GM21390 (cell line): Measurements from ENCODE around the gene SRPRA.
"Not testable (repeated sequence)": the region's sequence is repeated elsewhere in the genome, so short reads cannot be mapped to it uniquely, and the experiment has no call there.

Source experiments
- ATAC-seq: cut with Tn5 transposase; IDR thresholded peaks from one replicate; pipeline ENCODE4 v1.9.1; 2021; ENCODE audit not compliant: unreplicated experiment

SRPRA gene

GRCh38 chr11:126284829-126285228, 16.1 kb upstream of the SRPRA start:
- peak; percentile 52 for ATAC-seq

DNA sequence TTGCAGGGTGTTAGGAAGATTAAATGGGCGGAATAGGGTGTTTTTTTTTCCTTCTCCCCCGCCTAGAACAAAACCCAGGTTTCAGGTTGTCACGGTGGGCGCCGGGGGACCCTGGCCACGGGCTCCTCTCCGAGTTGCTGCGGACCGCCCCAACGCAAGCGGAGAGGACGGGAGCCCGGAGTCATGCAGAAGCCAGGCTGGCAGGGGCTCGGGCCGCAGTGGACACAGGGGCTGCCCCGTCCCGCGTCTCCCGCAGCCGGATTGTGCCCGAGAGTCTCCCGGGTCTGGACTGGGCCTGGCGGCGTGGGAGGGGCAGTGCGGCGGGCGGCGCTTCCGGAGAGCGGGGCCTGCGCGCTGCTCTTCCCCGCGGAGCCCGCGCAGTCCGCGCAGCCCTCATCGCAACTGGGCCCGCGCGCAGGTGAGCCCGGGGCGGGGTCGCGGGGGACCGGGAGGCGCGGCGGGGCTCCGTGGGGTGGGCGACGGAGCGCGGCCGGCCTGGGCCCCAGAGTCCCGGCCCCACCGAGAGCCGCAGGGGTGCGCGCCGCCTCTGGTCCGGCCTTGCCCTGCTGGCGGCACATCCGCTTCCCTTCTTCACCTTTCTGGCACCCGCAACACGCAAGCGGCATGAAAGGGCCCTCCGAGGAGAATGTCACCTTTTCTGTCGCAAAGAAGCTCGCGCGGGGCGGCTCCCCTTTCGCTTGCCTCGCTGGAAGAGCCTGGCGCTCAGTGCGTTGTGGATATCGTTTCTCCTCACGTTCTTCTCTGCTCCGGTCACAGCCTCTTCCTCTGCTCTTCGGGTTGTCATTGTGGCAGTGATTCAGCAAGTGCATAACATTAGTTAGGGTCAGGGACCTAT, 14.3 kb upstream of the SRPRA start, which contains the start of gene TIRAP:
Gene TIRAP (plus strand): TSS at position 358 of the 856 bp plus-strand sequence. CDS start 7,802 bp downstream, outside the sequence.
- peak; percentile 65 for ATAC-seq

GRCh38 chr11:126282361-126282735, 13.7 kb upstream of the SRPRA start:
- ATAC-seq: peak; percentile 23

GRCh38 chr11:126281666-126282175, 13.0 kb upstream of the SRPRA start:
- no peak for ATAC-seq

- ATAC-seq: no peak
Observed at GRCh38 chr11:126281245-126281644, 12.6 kb upstream of the SRPRA start.

- ATAC-seq: no peak
Observed at GRCh38 chr11:126280595-126280994, 11.9 kb upstream of the SRPRA start.

DNA sequence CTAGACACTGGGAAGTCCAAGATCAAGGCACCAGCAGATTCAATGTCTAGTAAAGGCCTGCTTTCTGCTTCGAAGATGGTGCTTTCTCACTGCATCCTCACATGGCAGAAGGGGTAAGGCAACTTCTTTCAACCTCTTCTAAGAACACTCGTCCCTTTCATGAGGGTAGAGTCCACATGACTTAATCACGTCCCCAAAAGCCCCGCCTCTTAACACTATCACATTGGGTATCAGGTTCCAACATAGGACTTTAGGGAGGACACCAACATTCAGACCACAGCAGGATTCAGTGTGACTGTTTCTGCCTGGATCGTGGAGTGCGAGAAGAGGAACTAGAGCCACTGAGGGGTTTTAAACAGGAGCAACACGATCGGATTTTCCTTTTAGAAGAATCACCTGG, 10.5 kb upstream of the SRPRA start:
- no peak for ATAC-seq

GRCh38 chr11:126277780-126278179, 9.1 kb upstream of the SRPRA start:
- no peak for ATAC-seq

- no peak for ATAC-seq
Observed at GRCh38 chr11:126277322-126277721, 8.6 kb upstream of the SRPRA start.

DNA sequence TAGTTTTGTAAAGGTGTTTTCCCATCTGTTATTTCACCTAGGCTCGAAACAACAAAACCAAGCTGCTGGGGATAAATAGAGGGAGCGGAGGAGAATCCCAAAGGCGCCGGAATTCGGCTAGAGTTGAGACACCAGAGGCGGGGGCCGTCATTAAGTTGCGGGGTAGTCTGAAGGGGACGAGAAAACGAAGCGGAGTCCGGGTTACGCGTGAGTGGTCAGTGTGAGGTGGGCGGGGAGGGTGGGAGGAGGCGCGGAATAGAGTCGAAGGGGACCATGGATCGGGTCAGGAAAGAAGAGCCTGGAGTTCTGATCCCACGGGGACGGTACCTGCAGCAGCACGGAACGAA, 361 bp downstream of the SRPRA start:
- no peak for ATAC-seq

GRCh38 chr11:126267650-126268049, 1.0 kb downstream of the SRPRA start:
- no peak for ATAC-seq

- ATAC-seq: no peak
Observed at GRCh38 chr11:126265811-126266210, 2.9 kb downstream of the SRPRA start.

GRCh38 chr11:126263489-126263888, 5.2 kb downstream of the SRPRA start:
- no peak for ATAC-seq

GRCh38 chr11:126262216-126262615, 6.5 kb downstream of the SRPRA start:
- ATAC-seq: no peak

GRCh38 chr11:126257764-126258163, 10.9 kb downstream of the SRPRA start:
- ATAC-seq: no peak

- no peak for ATAC-seq
Observed at GRCh38 chr11:126257144-126257543, 11.6 kb downstream of the SRPRA start.

- ATAC-seq: no peak
Observed at GRCh38 chr11:126256216-126256615, 12.5 kb downstream of the SRPRA start.

- ATAC-seq: not testable (repeated sequence)
Observed at GRCh38 chr11:126255507-126255906, 13.2 kb downstream of the SRPRA start.

- ATAC-seq: no peak
Observed at GRCh38 chr11:126254819-126255218, 13.9 kb downstream of the SRPRA start.

DNA sequence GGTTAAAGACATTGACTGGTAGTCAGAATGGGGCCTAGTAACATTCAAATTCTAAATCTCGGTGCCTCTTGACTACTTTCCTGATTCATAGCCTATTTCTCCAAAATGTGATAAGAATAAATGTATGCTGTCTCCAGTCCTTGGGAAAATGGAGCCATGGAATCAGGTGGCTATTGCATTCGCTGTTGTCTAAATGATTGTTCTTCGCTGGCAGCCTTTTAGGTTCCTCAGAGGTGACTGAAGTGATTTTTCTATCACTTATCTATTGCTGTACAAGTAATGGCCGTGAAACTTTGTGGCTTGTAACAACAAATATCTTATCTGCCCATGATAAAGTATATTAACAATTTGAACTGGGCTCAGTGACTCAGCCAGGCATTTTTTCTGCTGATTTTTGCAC, 15.4 kb downstream of the SRPRA start:
- no peak for ATAC-seq

- no peak for ATAC-seq
Observed at GRCh38 chr11:126246636-126247035, 22.1 kb downstream of the SRPRA start.

DNA sequence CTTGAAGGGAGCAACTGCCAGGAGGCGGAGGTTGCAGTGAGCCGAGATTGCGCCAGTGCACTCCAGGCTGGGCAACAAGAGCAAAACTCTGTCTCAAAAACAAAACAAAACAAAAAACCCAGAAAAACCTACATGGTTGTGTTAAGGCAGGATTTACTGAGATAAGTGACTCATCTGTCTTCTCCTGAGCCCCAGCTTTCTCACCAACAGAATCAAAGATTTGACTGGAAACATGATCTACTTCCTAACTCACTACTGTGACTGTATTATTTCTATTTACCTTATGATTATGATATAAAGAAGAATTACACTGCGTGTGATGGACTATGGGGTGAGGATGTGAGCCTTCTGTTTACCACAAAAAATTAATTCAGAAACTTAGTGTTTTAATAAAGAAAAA, 35.3 kb downstream of the SRPRA start:
- ATAC-seq: no peak

DNA sequence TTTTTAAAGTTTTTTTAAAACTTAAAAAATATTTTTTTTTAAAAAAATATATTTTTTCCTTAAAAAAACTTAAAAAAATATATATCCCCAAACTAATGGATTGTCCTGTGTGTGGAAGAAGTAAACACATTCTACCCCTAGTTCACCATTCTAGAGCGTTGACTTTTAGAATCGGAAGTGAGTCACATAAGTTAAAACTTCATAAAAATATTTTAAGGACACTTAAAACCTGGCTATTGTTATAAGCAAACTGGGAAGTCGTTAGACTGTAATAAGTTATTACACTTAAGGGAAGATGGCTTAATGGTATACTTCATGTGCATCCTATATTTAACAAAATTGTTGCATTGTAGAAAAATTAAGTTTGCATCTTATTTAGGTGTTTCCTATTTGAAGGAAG, 36.0 kb downstream of the SRPRA start:
- no peak for ATAC-seq
